ENCODE data around the gene ATP6V0D1. TPM values are rescaled to one million over a fixed set of nuclear protein-coding genes. Genes with fewer than 3 reads are reported as not detected.

The ATP6V0D1 gene
- polyA plus RNA-seq, 2 donors = 17.0 to 78.1 TPM

GRCh38 chr16:67447508-67448076, 33.4 kb downstream of the ATP6V0D1 start:
- peaks cover 25 to 52% of the 10 kb centered on the region in 2 donors for H3K36me3 ChIP-seq (ENCODE audit: control insufficient read depth in 2 of 2, insufficient read depth in 2 of 2, low read length in 1 of 2)
- peaks cover 0 to 2% of the 10 kb centered on the region in 2 donors for H3K9me3 ChIP-seq (ENCODE audit: control insufficient read depth in 2 of 2, insufficient read depth in 1 of 2, low read depth in 1 of 2, low read length in 1 of 2)
- no peak overlapping the region for H3K27ac ChIP-seq (ENCODE audit: low read depth in 2 of 2, low read length in 1 of 2)
- H3K4me3 ChIP-seq (ENCODE audit: low read depth in 1 of 2, low read length in 2 of 2) = no peak overlapping the region
- H3K27me3 ChIP-seq (ENCODE audit: control insufficient read depth in 1 of 2, insufficient read depth in 2 of 2, low read length in 2 of 2) = no peaks in the 10 kb centered on the region
- H3K4me1 ChIP-seq (ENCODE audit: control insufficient read depth in 2 of 2, insufficient read depth in 2 of 2, low read length in 1 of 2) = peaks cover 12 to 19% of the 10 kb centered on the region in 2 donors
- 69 to 81% methylated on average over 6 of the region's 6 CpGs for WGBS, 2 donors

GRCh38 chr16:67446968-67447507, 33.9 kb downstream of the ATP6V0D1 start:
- Histone ChIP-seq H3K27ac (ENCODE audit: low read depth in 2 of 2, low read length in 1 of 2) (peak overlapping the region in 1 of 2 donors; percentile 20), H3K4me3 (ENCODE audit: low read depth in 1 of 2, low read length in 2 of 2) (no peak overlapping the region), H3K27me3 (ENCODE audit: control insufficient read depth in 1 of 2, insufficient read depth in 2 of 2, low read length in 2 of 2) (no peaks in the 10 kb centered on the region), H3K4me1 (ENCODE audit: control insufficient read depth in 2 of 2, insufficient read depth in 2 of 2, low read length in 1 of 2) (peaks cover 12 to 21% of the 10 kb centered on the region in 2 donors), H3K36me3 (ENCODE audit: control insufficient read depth in 2 of 2, insufficient read depth in 2 of 2, low read length in 1 of 2) (peaks cover 25 to 54% of the 10 kb centered on the region in 2 donors), H3K9me3 (ENCODE audit: control insufficient read depth in 2 of 2, insufficient read depth in 1 of 2, low read depth in 1 of 2, low read length in 1 of 2) (peaks cover 0 to 2% of the 10 kb centered on the region in 2 donors)
- 78 to 82% methylated on average over 8 of the region's 8 CpGs for WGBS, 2 donors

- Histone ChIP-seq H3K36me3 (ENCODE audit: control insufficient read depth in 2 of 2, insufficient read depth in 2 of 2, low read length in 1 of 2) (peaks cover 23 to 49% of the 10 kb centered on the region in 2 donors), H3K27me3 (ENCODE audit: control insufficient read depth in 1 of 2, insufficient read depth in 2 of 2, low read length in 2 of 2) (no peaks in the 10 kb centered on the region), H3K4me3 (ENCODE audit: low read depth in 1 of 2, low read length in 2 of 2) (no peak overlapping the region), H3K9me3 (ENCODE audit: control insufficient read depth in 2 of 2, insufficient read depth in 1 of 2, low read depth in 1 of 2, low read length in 1 of 2) (peaks cover 0 to 2% of the 10 kb centered on the region in 2 donors), H3K27ac (ENCODE audit: low read depth in 2 of 2, low read length in 1 of 2) (peak overlapping the region in 1 of 2 donors; percentile 20), H3K4me1 (ENCODE audit: control insufficient read depth in 2 of 2, insufficient read depth in 2 of 2, low read length in 1 of 2) (peaks cover 12 to 24% of the 10 kb centered on the region in 2 donors)
- 66 to 82% methylated on average over 11 to 12 of the region's 12 CpGs for WGBS, 2 donors
These were observed 34.7 kb downstream of the ATP6V0D1 start for GRCh38 chr16:67445913-67446907.

- WGBS, 2 donors = 51 to 71% methylated on average over 3 of the region's 3 CpGs
- Histone ChIP-seq H3K9me3 (ENCODE audit: control insufficient read depth in 2 of 2, insufficient read depth in 1 of 2, low read depth in 1 of 2, low read length in 1 of 2) (peaks cover 0 to 2% of the 10 kb centered on the region in 2 donors), H3K27ac (ENCODE audit: low read depth in 2 of 2, low read length in 1 of 2) (no peak overlapping the region), H3K36me3 (ENCODE audit: control insufficient read depth in 2 of 2, insufficient read depth in 2 of 2, low read length in 1 of 2) (peaks cover 23 to 48% of the 10 kb centered on the region in 2 donors), H3K4me1 (ENCODE audit: control insufficient read depth in 2 of 2, insufficient read depth in 2 of 2, low read length in 1 of 2) (peaks cover 15 to 25% of the 10 kb centered on the region in 2 donors), H3K4me3 (ENCODE audit: low read depth in 1 of 2, low read length in 2 of 2) (no peak overlapping the region), H3K27me3 (ENCODE audit: control insufficient read depth in 1 of 2, insufficient read depth in 2 of 2, low read length in 2 of 2) (no peaks in the 10 kb centered on the region)
These were observed 35.5 kb downstream of the ATP6V0D1 start for GRCh38 chr16:67445441-67445912.

GRCh38 chr16:67445126-67445426, 35.9 kb downstream of the ATP6V0D1 start:
- Histone ChIP-seq H3K9me3 (ENCODE audit: control insufficient read depth in 2 of 2, insufficient read depth in 1 of 2, low read depth in 1 of 2, low read length in 1 of 2) (peaks cover 0 to 2% of the 10 kb centered on the region in 2 donors), H3K27ac (ENCODE audit: low read depth in 2 of 2, low read length in 1 of 2) (no peak overlapping the region), H3K27me3 (ENCODE audit: control insufficient read depth in 1 of 2, insufficient read depth in 2 of 2, low read length in 2 of 2) (no peaks in the 10 kb centered on the region), H3K4me1 (ENCODE audit: control insufficient read depth in 2 of 2, insufficient read depth in 2 of 2, low read length in 1 of 2) (peaks cover 15 to 25% of the 10 kb centered on the region in 2 donors), H3K36me3 (ENCODE audit: control insufficient read depth in 2 of 2, insufficient read depth in 2 of 2, low read length in 1 of 2) (peaks cover 23 to 45% of the 10 kb centered on the region in 2 donors), H3K4me3 (ENCODE audit: low read depth in 1 of 2, low read length in 2 of 2) (no peak overlapping the region)
- WGBS, 2 donors = 92 to 96% methylated on average over 7 of the region's 7 CpGs

GRCh38 chr16:67444259-67445125, 36.5 kb downstream of the ATP6V0D1 start:
- Histone ChIP-seq H3K4me3 (ENCODE audit: low read depth in 1 of 2, low read length in 2 of 2) (no peak overlapping the region), H3K4me1 (ENCODE audit: control insufficient read depth in 2 of 2, insufficient read depth in 2 of 2, low read length in 1 of 2) (peaks cover 15 to 26% of the 10 kb centered on the region in 2 donors), H3K27me3 (ENCODE audit: control insufficient read depth in 1 of 2, insufficient read depth in 2 of 2, low read length in 2 of 2) (no peaks in the 10 kb centered on the region), H3K27ac (ENCODE audit: low read depth in 2 of 2, low read length in 1 of 2) (peak overlapping the region in 1 of 2 donors; percentile 6), H3K36me3 (ENCODE audit: control insufficient read depth in 2 of 2, insufficient read depth in 2 of 2, low read length in 1 of 2) (peaks cover 17 to 42% of the 10 kb centered on the region in 2 donors), H3K9me3 (ENCODE audit: control insufficient read depth in 2 of 2, insufficient read depth in 1 of 2, low read depth in 1 of 2, low read length in 1 of 2) (peaks cover 0 to 2% of the 10 kb centered on the region in 2 donors)
- WGBS, 2 donors = 83% methylated on average over 22 of the region's 22 CpGs

GRCh38 chr16:67443265-67443664, 37.7 kb downstream of the ATP6V0D1 start:
- Histone ChIP-seq H3K4me1 (ENCODE audit: control insufficient read depth in 2 of 2, insufficient read depth in 2 of 2, low read length in 1 of 2) (peaks cover 15 to 31% of the 10 kb centered on the region in 2 donors), H3K27ac (ENCODE audit: low read depth in 2 of 2, low read length in 1 of 2) (peak overlapping the region in 1 of 2 donors; percentile 6), H3K4me3 (ENCODE audit: low read depth in 1 of 2, low read length in 2 of 2) (no peak overlapping the region), H3K9me3 (ENCODE audit: control insufficient read depth in 2 of 2, insufficient read depth in 1 of 2, low read depth in 1 of 2, low read length in 1 of 2) (peaks cover 0 to 2% of the 10 kb centered on the region in 2 donors), H3K27me3 (ENCODE audit: control insufficient read depth in 1 of 2, insufficient read depth in 2 of 2, low read length in 2 of 2) (no peaks in the 10 kb centered on the region), H3K36me3 (ENCODE audit: control insufficient read depth in 2 of 2, insufficient read depth in 2 of 2, low read length in 1 of 2) (peaks cover 20 to 49% of the 10 kb centered on the region in 2 donors)
- WGBS, 2 donors = 76 to 77% methylated on average over 6 of the region's 6 CpGs

- H3K4me1 ChIP-seq (ENCODE audit: control insufficient read depth in 2 of 2, insufficient read depth in 2 of 2, low read length in 1 of 2) = peaks cover 15 to 31% of the 10 kb centered on the region in 2 donors
- 87 to 89% methylated on average over 13 of the region's 13 CpGs for WGBS, 2 donors
- H3K27ac ChIP-seq (ENCODE audit: low read depth in 2 of 2, low read length in 1 of 2) = no peak overlapping the region
- peaks cover 25 to 55% of the 10 kb centered on the region in 2 donors for H3K36me3 ChIP-seq (ENCODE audit: control insufficient read depth in 2 of 2, insufficient read depth in 2 of 2, low read length in 1 of 2)
- H3K9me3 ChIP-seq (ENCODE audit: control insufficient read depth in 2 of 2, insufficient read depth in 1 of 2, low read depth in 1 of 2, low read length in 1 of 2) = peaks cover 0 to 2% of the 10 kb centered on the region in 2 donors
- no peaks in the 10 kb centered on the region for H3K27me3 ChIP-seq (ENCODE audit: control insufficient read depth in 1 of 2, insufficient read depth in 2 of 2, low read length in 2 of 2)
- no peak overlapping the region for H3K4me3 ChIP-seq (ENCODE audit: low read depth in 1 of 2, low read length in 2 of 2)
These were observed 38.2 kb downstream of the ATP6V0D1 start for GRCh38 chr16:67442581-67443255.

Measured in esophagus (tissue), 2 donors.